Upper lobe of left lung (tissue), 6 donors: ENCODE measurements around the gene CYP2A7. TPM values are rescaled to one million over a fixed set of nuclear protein-coding genes. Genes with fewer than 3 reads are reported as not detected.
"Not testable (repeated sequence)": the region's sequence is repeated elsewhere in the genome, so short reads cannot be mapped to it uniquely, and the experiment has no call there.

Experiments used
- ATAC-seq, 2 donors: fragments of 200-7000 bp; cut with Tn5 transposase; one replicate each; pipeline ENCODE4 v1.9.1; 2022; ENCODE audit warnings: mild to moderate bottlenecking in 2 of 2, moderate library complexity in 2 of 2; ENCODE audit not compliant: low FRiP score in 2 of 2
- DNase-seq, 2 donors: peaks; one replicate each; pipeline ENCODE4 v3.0.0-alpha.2; 2019 to 2020
- H3K27ac ChIP-seq, 4 donors: fragments of 200-600 bp; sonication (generic); one replicate each; pipeline ENCODE4 v1.5.1; 2016 to 2019
- H3K27me3 ChIP-seq, 4 donors: fragments of 200-600 bp; sonication (generic); one replicate each; pipeline ENCODE4 v1.5.1; 2017 to 2019
- H3K36me3 ChIP-seq, 4 donors: fragments of 200-600 bp; sonication (generic); one replicate each; pipeline ENCODE4 v1.5.1; 2016 to 2019
- H3K4me1 ChIP-seq, 4 donors: fragments of 200-600 bp; sonication (generic); one replicate each; pipeline ENCODE4 v1.5.1; 2018 to 2019
- H3K4me3 ChIP-seq, 4 donors: fragments of 200-600 bp; sonication (generic); one replicate each; pipeline ENCODE4 v1.5.1; 2017 to 2019; ENCODE audit warnings: mild to moderate bottlenecking in 2 of 4, moderate library complexity in 1 of 4
- H3K9me3 ChIP-seq, 4 donors: fragments of 200-600 bp; sonication (generic); one replicate each; pipeline ENCODE4 v1.5.1; 2018 to 2019
- CTCF ChIP-seq, 6 experiments: fragments of 450-650 bp in 4 of 6; fragments of 200-600 bp in 2 of 6; sonication (generic) in 2 of 6; IDR thresholded peaks; one replicate each; pipeline ENCODE4 v1.5.1; 2016 to 2019; ENCODE audit warnings: antibody characterized with exemption in 6 of 6
- EP300 ChIP-seq, 4 donors: sonication (generic); formaldehyde crosslinking; IDR thresholded peaks; one replicate each; pipeline ENCODE4 v1.5.1; 2017; ENCODE audit warnings: antibody characterized with exemption in 4 of 4, control low read depth in 2 of 4
- POLR2A ChIP-seq, 4 donors: fragments of 450-650 bp; IDR thresholded peaks; one replicate each; pipeline ENCODE4 v1.5.1; 2016 to 2017; ENCODE audit warnings: antibody characterized with exemption in 4 of 4, mild to moderate bottlenecking in 2 of 4
- POLR2AphosphoS5 ChIP-seq, 2 donors: sonication (generic); formaldehyde crosslinking; IDR thresholded peaks; one replicate each; pipeline ENCODE4 v1.5.1; 2017; ENCODE audit warnings: antibody characterized with exemption in 2 of 2
- WGBS, 2 donors: methylation state at CpG; one replicate each; pipeline ENCODE4 v1.1.5; 2017 to 2018; 5-methylcytosine and 5-hydroxymethylcytosine counted together
- total RNA-seq, 6 donors: library from RNA; depleted of rRNA in 4 of 6; stranded (reverse); fragments of >200 nt in 4 of 6; gene quantifications; one replicate each; pipeline versions ENCODE4 v1.1.0 to v1.2.1, GENCODE V29; 2016 to 2021
- donor health status: DM: no; HTN: no; CAD: no; lungs with moderate emphysema.
- donor health status: DM: no; HTN: yes; CAD: no; lungs with severe emphysema.

CYP2A7 gene
- total RNA-seq, 6 donors from 2014 or later = 0.59 to 1.8 (median 0.71) TPM; not detected in 3

DNA sequence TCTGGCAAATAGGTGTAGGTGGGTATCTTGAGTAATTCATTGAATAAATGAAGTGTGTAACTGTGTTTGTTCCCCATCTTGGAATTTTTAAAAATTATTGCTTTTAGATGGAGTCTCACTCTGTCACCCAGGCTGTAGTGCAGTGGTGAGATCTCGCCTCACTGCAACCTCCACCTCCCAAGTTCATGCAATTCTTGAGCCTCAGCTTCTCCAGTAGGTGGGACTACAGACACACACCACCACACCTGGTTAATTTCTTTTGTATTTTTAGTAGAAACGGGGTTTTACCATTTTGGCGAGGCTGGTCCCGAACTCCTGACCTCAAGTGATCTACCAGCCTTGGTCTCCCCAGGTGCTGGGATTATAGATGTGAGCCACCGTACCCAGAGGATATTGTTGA lies 23.9 kb downstream of the CYP2A7 start:
- Histone ChIP-seq H3K36me3 (no peaks in the 10 kb centered on the region), H3K27ac (no peak overlapping the region), H3K27me3 (no peaks in the 10 kb centered on the region), H3K4me1 (no peaks in the 10 kb centered on the region), H3K4me3 (no peak overlapping the region), H3K9me3 (no peaks in the 10 kb centered on the region)
- DNase-seq = no peak
- no peak for ATAC-seq
- no peak for TF ChIP-seq CTCF (IDR thresholded peaks at IDR 0.05)
- no peak for TF ChIP-seq EP300 (IDR thresholded peaks at IDR 0.05)
- no peak for TF ChIP-seq POLR2A (IDR thresholded peaks at IDR 0.05)
- no peak for TF ChIP-seq POLR2AphosphoS5 (IDR thresholded peaks at IDR 0.05)
- 88 to 92% methylated on average over 5 of the region's 5 CpGs for WGBS, 2 donors

DNA sequence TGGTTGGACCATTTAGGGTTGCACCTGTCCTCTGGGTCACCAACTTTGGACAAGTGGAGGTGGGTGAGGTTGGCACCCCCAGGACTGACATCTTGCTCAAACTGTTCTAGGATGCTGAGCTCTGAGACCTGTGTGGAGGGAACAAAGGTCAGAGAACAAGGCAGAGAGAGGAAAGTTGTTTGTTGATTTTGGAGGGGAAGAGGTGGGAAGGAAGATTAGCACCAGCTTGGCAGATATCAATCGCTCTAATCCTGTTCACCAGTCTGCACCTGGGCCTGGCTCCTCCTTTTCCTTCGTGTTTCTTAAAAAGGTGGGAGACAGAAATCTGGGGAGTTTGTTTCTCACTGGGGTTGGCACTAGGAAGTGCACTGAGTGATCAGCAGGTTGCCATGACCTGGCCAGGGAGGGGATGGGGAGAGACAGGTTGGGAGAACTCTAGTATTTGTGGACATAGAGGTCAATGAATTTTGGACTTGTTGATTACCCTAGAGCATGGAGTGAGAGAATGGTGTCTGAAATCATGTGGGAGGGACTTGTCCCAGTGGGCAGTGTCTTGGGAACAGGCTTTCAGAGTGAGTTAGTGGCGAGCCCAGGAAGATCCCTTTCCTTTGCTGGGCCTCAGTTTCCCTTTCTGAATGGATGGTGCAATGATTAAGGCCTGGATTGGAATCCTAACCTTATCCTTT lies 29.4 kb downstream of the CYP2A7 start:
- H3K36me3 ChIP-seq, H3K27me3 ChIP-seq, H3K4me3 ChIP-seq, H3K27ac ChIP-seq, DNase-seq, H3K9me3 ChIP-seq, H3K4me1 ChIP-seq: not testable (repeated sequence)
- 66 to 81% methylated on average over 2 of the region's 3 CpGs for WGBS, 2 donors
- peak in 1 of 2 donors; percentile 3 for ATAC-seq

GRCh38 chr19:40850277-40850676 lies 31.8 kb downstream of the CYP2A7 start, which contains the start of gene CYP2A6:
Gene CYP2A6, minus strand, starts transcription at chr19:40850447. Its CDS starts 21 bp downstream, at chr19:40850426.
- not testable (repeated sequence) for H3K4me3 ChIP-seq, H3K27me3 ChIP-seq, H3K9me3 ChIP-seq, H3K27ac ChIP-seq, H3K36me3 ChIP-seq, DNase-seq, ATAC-seq, H3K4me1 ChIP-seq
- WGBS, 2 donors = 85 to 88% methylated on average over 2 to 3 of the region's 3 CpGs

DNA sequence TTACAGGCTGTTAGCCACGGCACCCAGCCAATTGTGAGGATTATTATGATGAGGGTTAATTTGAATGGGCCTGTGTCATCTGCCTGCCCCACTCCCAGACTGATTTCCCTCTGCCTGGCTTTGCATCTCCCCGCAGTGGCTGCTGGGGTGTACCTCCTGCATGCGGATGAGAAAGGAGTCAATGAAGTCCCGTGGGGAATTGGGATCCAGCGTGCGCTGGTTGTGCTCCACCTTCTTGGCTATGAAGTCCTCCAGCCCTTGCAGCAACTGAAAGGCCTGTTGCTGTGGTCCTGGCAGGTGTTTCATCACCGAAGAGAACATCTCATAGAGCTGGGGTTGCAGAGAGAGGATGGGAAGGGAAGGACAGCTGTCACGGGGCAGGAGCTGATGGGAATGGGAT lies 35.3 kb downstream of the CYP2A7 start:
- not testable (repeated sequence) for H3K27me3 ChIP-seq, H3K9me3 ChIP-seq, DNase-seq, H3K4me3 ChIP-seq, H3K36me3 ChIP-seq, ATAC-seq, H3K27ac ChIP-seq
- 86 to 97% methylated on average over 4 to 8 of the region's 8 CpGs for WGBS, 2 donors
- H3K4me1 ChIP-seq = peaks cover 3 to 12% (median 4%) of the 10 kb centered on the region in 4 donors

GRCh38 chr19:40843653-40844052 lies 38.4 kb downstream of the CYP2A7 start:
- not testable (repeated sequence) for H3K9me3 ChIP-seq, H3K27me3 ChIP-seq, H3K36me3 ChIP-seq
- ATAC-seq = peak; percentile 77 to 83
- 2 to 3% methylated on average over 17 of the region's 19 CpGs for WGBS, 2 donors
- peak; percentile 75 to 84 for DNase-seq
- H3K4me1 ChIP-seq = peaks cover 3 to 12% (median 4%) of the 10 kb centered on the region in 4 donors
- H3K27ac ChIP-seq = peak overlapping the region in 2 of 4 donors; percentile 18 to 35
- H3K4me3 ChIP-seq = peak overlapping the region in 3 of 4 donors; percentile 17 to 25 (median 21)

DNA sequence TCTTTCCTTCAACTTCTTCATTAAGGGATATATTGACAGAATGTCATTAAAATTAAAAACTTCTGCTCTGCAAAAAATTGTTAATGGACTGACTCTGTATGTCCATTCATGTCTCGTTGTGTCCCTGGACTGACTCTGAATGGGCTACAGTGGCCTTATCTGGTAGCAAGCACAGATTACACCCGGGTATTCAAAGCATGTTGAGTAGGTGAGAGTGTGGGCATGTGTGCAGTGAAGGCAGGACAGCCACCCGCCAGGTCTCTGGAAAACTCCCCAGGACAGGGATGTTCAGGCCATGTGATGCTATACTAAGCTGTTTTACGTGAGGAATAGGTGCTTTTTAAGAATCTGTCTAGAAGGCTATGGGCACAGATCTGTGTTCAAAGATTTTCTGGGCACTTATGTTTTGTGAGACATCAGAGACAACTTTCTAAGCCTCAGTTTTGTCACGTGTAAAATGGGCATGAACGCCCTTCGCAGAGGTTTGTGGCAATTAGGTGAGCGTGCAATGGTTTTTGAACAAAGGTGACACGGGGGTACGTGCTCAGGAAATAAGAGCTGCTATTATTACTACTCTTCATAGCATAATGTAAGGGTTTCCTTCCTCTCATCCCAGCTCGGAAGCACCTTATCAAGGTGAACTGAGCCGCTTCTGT lies 38.9 kb downstream of the CYP2A7 start:
- not testable (repeated sequence) for H3K27me3 ChIP-seq, H3K4me1 ChIP-seq, H3K9me3 ChIP-seq, H3K36me3 ChIP-seq, DNase-seq, ATAC-seq
- Histone ChIP-seq H3K4me3 (peak overlapping the region in 3 of 4 donors; percentile 17 to 25 (median 21)), H3K27ac (peak overlapping the region in 1 of 4 donors; percentile 18)
- 17 to 44% methylated on average over 9 to 10 of the region's 12 CpGs for WGBS, 2 donors

- H3K9me3 ChIP-seq, H3K27ac ChIP-seq, H3K4me3 ChIP-seq, DNase-seq, ATAC-seq, H3K4me1 ChIP-seq, H3K27me3 ChIP-seq, H3K36me3 ChIP-seq: not testable (repeated sequence)
- WGBS, 2 donors = 89 to 97% methylated on average over 3 of the region's 3 CpGs
Measured at GRCh38 chr19:40842012-40842411, 40.0 kb downstream of the CYP2A7 start.

GRCh38 chr19:40838477-40838876 lies 43.6 kb downstream of the CYP2A7 start:
- not testable (repeated sequence) for ATAC-seq, H3K27me3 ChIP-seq, H3K27ac ChIP-seq, H3K9me3 ChIP-seq, DNase-seq, H3K4me3 ChIP-seq, H3K36me3 ChIP-seq, H3K4me1 ChIP-seq
- WGBS, 2 donors = 67 to 69% methylated on average over 1 of the region's 1 CpG
